Measurements from ENCODE around the gene GALNT13. TPM values are rescaled to one million over a fixed set of nuclear protein-coding genes. Genes with fewer than 3 reads are reported as not detected.
"Not testable (repeated sequence)": the region's sequence is repeated elsewhere in the genome, so short reads cannot be mapped to it uniquely, and the experiment has no call there.

GALNT13 gene
- total RNA-seq, 1 donor from 2014 or later: not detected

DNA sequence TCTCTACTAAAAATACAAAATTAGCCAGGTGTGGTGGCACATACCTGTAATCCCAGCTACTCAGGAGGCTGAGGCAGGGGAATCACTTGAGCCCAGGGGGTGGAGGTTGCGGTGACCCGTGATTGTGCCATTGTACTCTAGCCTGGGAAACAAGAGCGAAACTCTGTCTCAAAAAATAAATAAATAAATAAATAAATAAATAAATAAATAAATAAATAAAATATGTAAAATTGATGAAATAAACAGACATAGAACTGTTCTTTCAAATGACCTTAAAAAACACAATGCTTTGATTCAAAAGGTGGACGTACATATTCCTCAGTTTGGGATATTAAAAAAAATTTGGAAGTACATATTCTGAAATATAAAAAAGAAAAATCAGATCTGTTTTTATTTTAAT is 599.8 kb downstream of the GALNT13 start:
- H3K27me3 Mint-ChIP-seq (ENCODE audit: low read depth); DNase-seq (ENCODE audit: low spot score); H3K9me3 Mint-ChIP-seq; H3K4me1 Mint-ChIP-seq (ENCODE audit: low read depth); H3K36me3 Mint-ChIP-seq (ENCODE audit: low read depth); intact Hi-C loops (cut with micrococcal nuclease); H3K4me3 Mint-ChIP-seq (ENCODE audit: low read depth); H3K27ac Mint-ChIP-seq: not testable (repeated sequence)

DNA sequence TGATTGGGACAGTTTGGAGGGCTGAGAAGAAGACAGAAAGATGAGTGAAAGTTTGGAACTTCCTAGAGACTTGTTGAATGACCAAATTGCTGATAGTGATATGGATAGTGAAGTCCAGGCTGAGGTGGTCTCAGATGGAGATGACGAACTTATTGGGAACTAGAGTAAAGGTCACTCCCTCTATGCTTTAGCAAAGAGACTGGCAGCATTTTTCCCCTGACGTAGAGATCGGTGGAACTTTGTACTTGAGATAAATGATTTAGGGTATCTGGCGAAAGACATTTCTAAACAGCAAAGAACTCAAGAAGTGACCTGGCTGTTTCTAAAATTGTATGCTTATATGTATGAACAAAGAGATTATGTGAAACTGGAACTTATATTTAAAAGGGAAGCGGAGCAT is 605.6 kb downstream of the GALNT13 start:
- no peaks in the 10 kb centered on the region for H3K27me3 Mint-ChIP-seq (ENCODE audit: low read depth)
- no peaks in the 10 kb centered on the region for H3K36me3 Mint-ChIP-seq (ENCODE audit: low read depth)
- intact Hi-C loops (cut with micrococcal nuclease): no loop called here
- no peaks in the 10 kb centered on the region for H3K9me3 Mint-ChIP-seq
- H3K27ac Mint-ChIP-seq: no peak overlapping the region
- H3K4me1 Mint-ChIP-seq (ENCODE audit: low read depth): no peaks in the 10 kb centered on the region
- H3K4me3 Mint-ChIP-seq (ENCODE audit: low read depth): no peak overlapping the region
- DNase-seq (ENCODE audit: low spot score): no peak

DNA sequence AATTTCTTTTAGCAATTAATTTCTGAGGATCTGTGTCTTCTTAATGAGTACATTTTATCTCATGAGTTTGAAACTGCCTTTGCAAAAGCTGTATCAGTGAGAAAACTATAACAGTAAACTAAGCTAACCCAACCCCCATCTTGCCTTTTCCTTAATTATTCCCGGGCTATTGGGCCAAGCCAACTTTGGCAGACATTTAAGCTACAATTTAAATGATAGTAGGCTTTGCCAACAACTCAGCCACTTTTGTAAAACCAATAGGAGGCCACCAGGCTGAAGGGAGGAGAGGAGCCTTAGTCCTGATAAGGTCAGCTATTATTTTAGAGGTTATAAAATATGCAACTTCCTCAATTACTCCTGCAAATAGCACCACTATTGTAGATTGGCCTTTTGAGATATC is 608.8 kb downstream of the GALNT13 start:
- Mint-ChIP-seq H3K9me3 (no peaks in the 10 kb centered on the region), H3K27me3 (ENCODE audit: low read depth) (no peaks in the 10 kb centered on the region), H3K27ac (no peak overlapping the region), H3K4me1 (ENCODE audit: low read depth) (no peaks in the 10 kb centered on the region), H3K36me3 (ENCODE audit: low read depth) (no peaks in the 10 kb centered on the region), H3K4me3 (ENCODE audit: low read depth) (no peak overlapping the region)
- DNase-seq (ENCODE audit: low spot score): no peak
- intact Hi-C loops (cut with micrococcal nuclease): no loop called here

- intact Hi-C loops (cut with micrococcal nuclease): no loop called here
- Mint-ChIP-seq H3K4me1 (ENCODE audit: low read depth) (no peaks in the 10 kb centered on the region), H3K27me3 (ENCODE audit: low read depth) (no peaks in the 10 kb centered on the region), H3K27ac (no peak overlapping the region), H3K36me3 (ENCODE audit: low read depth) (no peaks in the 10 kb centered on the region), H3K9me3 (no peaks in the 10 kb centered on the region), H3K4me3 (ENCODE audit: low read depth) (no peak overlapping the region)
- DNase-seq (ENCODE audit: low spot score): no peak
Measured at GRCh38 chr2:154481336-154481735, 609.6 kb downstream of the GALNT13 start.

DNA sequence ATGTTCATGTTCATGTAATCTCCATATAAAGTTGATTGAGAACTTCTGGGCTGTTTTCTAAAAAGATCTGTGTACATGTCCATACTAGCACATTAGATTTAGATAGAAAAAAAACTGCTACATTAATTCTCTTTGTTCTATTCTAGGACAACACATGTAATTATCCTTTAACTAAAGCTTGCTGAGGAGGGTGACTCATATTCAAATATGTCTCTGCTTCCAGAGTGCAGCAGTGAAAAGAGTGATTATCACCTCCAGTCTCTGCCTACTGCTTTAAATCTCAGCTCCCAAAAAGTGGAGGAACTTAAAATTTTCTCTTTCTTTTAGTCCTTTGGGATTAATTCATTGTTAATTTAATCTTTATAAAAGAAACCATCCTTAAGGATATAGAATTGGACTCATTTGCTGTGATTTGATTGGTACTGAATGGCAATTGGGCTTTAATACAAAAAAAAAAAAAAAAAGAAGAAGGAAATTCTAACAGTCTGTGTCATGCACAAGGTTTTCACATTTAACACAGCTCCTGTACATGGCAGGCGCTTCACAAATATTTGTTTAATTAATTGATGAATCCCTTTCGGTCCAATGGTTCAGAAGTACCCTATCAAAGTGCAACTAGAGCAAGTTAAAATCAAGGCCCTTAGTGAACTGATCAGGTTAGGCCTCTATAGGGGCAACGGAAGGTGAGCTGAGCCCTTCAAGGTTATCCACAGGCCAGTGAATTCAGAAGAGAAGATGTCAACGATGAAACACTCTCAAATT is 612.8 kb downstream of the GALNT13 start:
- intact Hi-C loops (cut with micrococcal nuclease): no loop called here
- no peaks in the 10 kb centered on the region for H3K9me3 Mint-ChIP-seq
- no peak overlapping the region for H3K4me3 Mint-ChIP-seq (ENCODE audit: low read depth)
- no peak for DNase-seq (ENCODE audit: low spot score)
- H3K27me3 Mint-ChIP-seq (ENCODE audit: low read depth): no peaks in the 10 kb centered on the region
- H3K36me3 Mint-ChIP-seq (ENCODE audit: low read depth): no peaks in the 10 kb centered on the region
- H3K4me1 Mint-ChIP-seq (ENCODE audit: low read depth): no peaks in the 10 kb centered on the region
- no peak overlapping the region for H3K27ac Mint-ChIP-seq

GRCh38 chr2:154488801-154489200 is 617.1 kb downstream of the GALNT13 start:
- DNase-seq (ENCODE audit: low spot score): no peak
- H3K27ac Mint-ChIP-seq: no peak overlapping the region
- H3K9me3 Mint-ChIP-seq: peaks cover 4% of the 10 kb centered on the region
- intact Hi-C loops (cut with micrococcal nuclease): no loop called here
- no peaks in the 10 kb centered on the region for H3K27me3 Mint-ChIP-seq (ENCODE audit: low read depth)
- no peaks in the 10 kb centered on the region for H3K4me1 Mint-ChIP-seq (ENCODE audit: low read depth)
- H3K4me3 Mint-ChIP-seq (ENCODE audit: low read depth): no peak overlapping the region
- H3K36me3 Mint-ChIP-seq (ENCODE audit: low read depth): no peaks in the 10 kb centered on the region

DNA sequence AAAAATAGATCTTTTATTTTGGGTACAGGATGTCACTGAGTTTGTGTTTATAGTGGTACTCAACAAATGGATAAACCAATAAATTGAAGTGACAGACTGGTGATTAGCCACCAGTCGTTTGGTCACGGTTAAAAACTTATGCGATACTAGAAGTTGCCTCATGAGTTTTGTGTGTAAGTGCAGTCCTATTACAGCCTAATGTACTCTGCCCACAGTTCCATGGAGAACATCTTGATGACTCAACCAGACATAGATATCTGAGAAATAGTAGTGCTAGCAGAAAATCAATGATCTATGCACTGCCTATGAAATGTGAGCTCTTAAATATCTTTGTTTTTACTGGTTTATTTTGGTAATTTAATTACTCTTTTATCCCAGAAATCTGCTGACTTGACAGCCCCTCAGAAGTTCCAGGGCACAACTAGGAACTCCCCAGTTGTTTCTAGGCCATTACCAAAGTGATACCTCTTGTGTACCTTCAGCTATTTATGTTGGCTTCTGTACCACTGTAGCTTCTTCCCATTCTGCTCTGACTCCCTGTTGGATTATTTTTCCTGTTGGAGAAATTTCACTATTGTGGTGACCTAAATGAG is 617.6 kb downstream of the GALNT13 start:
- no peak for DNase-seq (ENCODE audit: low spot score)
- no peaks in the 10 kb centered on the region for H3K4me1 Mint-ChIP-seq (ENCODE audit: low read depth)
- H3K36me3 Mint-ChIP-seq (ENCODE audit: low read depth): no peaks in the 10 kb centered on the region
- H3K27me3 Mint-ChIP-seq (ENCODE audit: low read depth): no peaks in the 10 kb centered on the region
- intact Hi-C loops (cut with micrococcal nuclease): no loop called here
- no peak overlapping the region for H3K27ac Mint-ChIP-seq
- peaks cover 4% of the 10 kb centered on the region for H3K9me3 Mint-ChIP-seq
- no peak overlapping the region for H3K4me3 Mint-ChIP-seq (ENCODE audit: low read depth)

- H3K27ac Mint-ChIP-seq: no peak overlapping the region
Measured at GRCh38 chr2:154490530-154490929, 618.8 kb downstream of the GALNT13 start.

GRCh38 chr2:154495455-154495868 is 623.7 kb downstream of the GALNT13 start:
- H3K27me3 Mint-ChIP-seq (ENCODE audit: low read depth): no peaks in the 10 kb centered on the region
- H3K9me3 Mint-ChIP-seq: peaks cover 4% of the 10 kb centered on the region
- no peak overlapping the region for H3K27ac Mint-ChIP-seq
- no peak overlapping the region for H3K4me3 Mint-ChIP-seq (ENCODE audit: low read depth)
- intact Hi-C loops (cut with micrococcal nuclease): no loop called here
- H3K36me3 Mint-ChIP-seq (ENCODE audit: low read depth): no peaks in the 10 kb centered on the region
- no peaks in the 10 kb centered on the region for H3K4me1 Mint-ChIP-seq (ENCODE audit: low read depth)
- no peak for DNase-seq (ENCODE audit: low spot score)

More at GRCh38 chr2:154490530-154490929, 618.8 kb downstream of the GALNT13 start:
- Mint-ChIP-seq H3K27me3 (ENCODE audit: low read depth) (no peaks in the 10 kb centered on the region), H3K4me1 (ENCODE audit: low read depth) (no peaks in the 10 kb centered on the region), H3K9me3 (peaks cover 4% of the 10 kb centered on the region), H3K4me3 (ENCODE audit: low read depth) (no peak overlapping the region), H3K36me3 (ENCODE audit: low read depth) (no peaks in the 10 kb centered on the region)
- DNase-seq (ENCODE audit: low spot score): no peak
- intact Hi-C loops (cut with micrococcal nuclease): no loop called here

- no peaks in the 10 kb centered on the region for H3K36me3 Mint-ChIP-seq (ENCODE audit: low read depth)
- H3K4me3 Mint-ChIP-seq (ENCODE audit: low read depth): no peak overlapping the region
- H3K9me3 Mint-ChIP-seq: no peaks in the 10 kb centered on the region
- H3K27ac Mint-ChIP-seq: no peak overlapping the region
- intact Hi-C loops (cut with micrococcal nuclease): no loop called here
- H3K27me3 Mint-ChIP-seq (ENCODE audit: low read depth): no peaks in the 10 kb centered on the region
- DNase-seq (ENCODE audit: low spot score): no peak
- no peaks in the 10 kb centered on the region for H3K4me1 Mint-ChIP-seq (ENCODE audit: low read depth)
Measured at GRCh38 chr2:154497019-154497418, 625.3 kb downstream of the GALNT13 start.

All from activated T-helper 2 cell treated with anti-CD3 and anti-CD28 coated beads, Interferon-gamma antibody, Interleukin-2, Interleukin-4, amounts not matched to agents 10 μg/mL and 5 μg/mL and 100 μg/mL, durations not matched to agents 14 hours and 24 hours and 36 hours (primary cell).